SK-N-SH treated with all-trans-retinoic acid at 6 μM for 48 hours (cell line): ENCODE measurements around the gene C1orf159.

Experiments
- ATAC-seq: fragments of 200-7000 bp; cut with Tn5 transposase; 3 replicates; pipeline ENCODE4 v1.9.1; 2020; ENCODE audit warnings: mild to moderate bottlenecking, moderate library complexity
- ARNTL ChIP-seq: fragments of 450-650 bp; formaldehyde crosslinking; IDR thresholded peaks from 2 replicates; pipeline ENCODE4 v1.5.0; 2020; ENCODE audit warnings: low read depth, mild to moderate bottlenecking, moderate library complexity, borderline replicate concordance
- BACH2 ChIP-seq: fragments of 250-450 bp; sonication (Bioruptor Pico); IDR thresholded peaks from 2 replicates; pipeline ENCODE4 v1.9.0; 2021; ENCODE audit warnings: mild to moderate bottlenecking, borderline replicate concordance
- CSDC2 ChIP-seq: fragments of 250-450 bp; sonication (Bioruptor Pico); IDR thresholded peaks from 2 replicates; pipeline ENCODE4 v1.5.0; 2020; ENCODE audit warnings: mild to moderate bottlenecking, moderate library complexity
- GLIS3 ChIP-seq: fragments of 250-450 bp; sonication (Bioruptor Pico); IDR thresholded peaks from 2 replicates; pipeline ENCODE4 v1.5.0; 2020; ENCODE audit warnings: mild to moderate bottlenecking, moderate library complexity
- ISL1 ChIP-seq: fragments of 250-450 bp; sonication (Bioruptor Pico); IDR thresholded peaks from 2 replicates; pipeline ENCODE4 v2.1.2; 2022; ENCODE audit warnings: mild to moderate bottlenecking, moderate library complexity
- RARB ChIP-seq: fragments of 250-450 bp; sonication (Bioruptor Pico); IDR thresholded peaks from 2 replicates; pipeline ENCODE4 v1.8.0; 2021; ENCODE audit warnings: mild to moderate bottlenecking, moderate library complexity
- SNAI2 ChIP-seq: fragments of 250-450 bp; sonication (Bioruptor Pico); IDR thresholded peaks from 2 replicates; pipeline ENCODE4 v1.5.0; 2020; ENCODE audit warnings: mild to moderate bottlenecking, moderate library complexity
- TCF4 ChIP-seq: fragments of 250-450 bp; sonication (Bioruptor Pico); IDR thresholded peaks from 2 replicates; pipeline ENCODE4 v1.8.0; 2021; ENCODE audit warnings: mild to moderate bottlenecking, moderate library complexity, borderline replicate concordance
- TOX ChIP-seq: fragments of 250-450 bp; sonication (Bioruptor Pico); IDR thresholded peaks from 2 replicates; pipeline ENCODE4 v1.8.0; 2021; ENCODE audit warnings: mild to moderate bottlenecking, moderate library complexity, borderline replicate concordance
- ZC3H10 ChIP-seq: fragments of 250-450 bp; sonication (Bioruptor Pico); IDR thresholded peaks from 2 replicates; pipeline ENCODE4 v1.5.1; 2021; ENCODE audit warnings: mild to moderate bottlenecking, moderate library complexity
- ZFP3 ChIP-seq: fragments of 250-450 bp; sonication (Bioruptor Pico); IDR thresholded peaks from 2 replicates; pipeline ENCODE4 v1.5.0; 2020; ENCODE audit warnings: mild to moderate bottlenecking, moderate library complexity
- ZFP30 ChIP-seq: fragments of 450-650 bp; formaldehyde crosslinking; IDR thresholded peaks from 2 replicates; pipeline ENCODE4 v1.5.0; 2022; ENCODE audit warnings: mild to moderate bottlenecking, moderate library complexity
- ZNF70 ChIP-seq: fragments of 450-650 bp; formaldehyde crosslinking; IDR thresholded peaks from 2 replicates; pipeline ENCODE4 v1.5.0; 2020; ENCODE audit warnings: mild to moderate bottlenecking, moderate library complexity
- ZNF8 ChIP-seq: fragments of 450-650 bp; formaldehyde crosslinking; IDR thresholded peaks from 2 replicates; pipeline ENCODE4 v1.5.0; 2020; ENCODE audit warnings: mild to moderate bottlenecking, moderate library complexity
- TF ChIP-seq, protein P1 (sequence below): fragments of 250-450 bp; sonication (Bioruptor Pico); IDR thresholded peaks from 2 replicates; pipeline ENCODE4 v1.5.0; 2020; ENCODE audit warnings: mild to moderate bottlenecking, moderate library complexity
- TF ChIP-seq, protein P2 (sequence below): fragments of 250-450 bp; sonication (Bioruptor Pico); IDR thresholded peaks from 2 replicates; pipeline ENCODE4 v1.5.1; 2020; ENCODE audit warnings: low read depth, mild to moderate bottlenecking, moderate library complexity
- TF ChIP-seq, protein P3 (sequence below): fragments of 250-450 bp; sonication (Bioruptor Pico); IDR thresholded peaks from 2 replicates; pipeline ENCODE4 v1.8.0; 2021; ENCODE audit warnings: low read depth, mild to moderate bottlenecking, moderate library complexity, borderline replicate concordance
- TF ChIP-seq, protein P4 (sequence below): fragments of 250-450 bp; sonication (Bioruptor Pico); IDR thresholded peaks from 2 replicates; pipeline ENCODE4 v1.8.0; 2020; ENCODE audit warnings: mild to moderate bottlenecking, moderate library complexity, borderline replicate concordance

The C1orf159 gene

DNA sequence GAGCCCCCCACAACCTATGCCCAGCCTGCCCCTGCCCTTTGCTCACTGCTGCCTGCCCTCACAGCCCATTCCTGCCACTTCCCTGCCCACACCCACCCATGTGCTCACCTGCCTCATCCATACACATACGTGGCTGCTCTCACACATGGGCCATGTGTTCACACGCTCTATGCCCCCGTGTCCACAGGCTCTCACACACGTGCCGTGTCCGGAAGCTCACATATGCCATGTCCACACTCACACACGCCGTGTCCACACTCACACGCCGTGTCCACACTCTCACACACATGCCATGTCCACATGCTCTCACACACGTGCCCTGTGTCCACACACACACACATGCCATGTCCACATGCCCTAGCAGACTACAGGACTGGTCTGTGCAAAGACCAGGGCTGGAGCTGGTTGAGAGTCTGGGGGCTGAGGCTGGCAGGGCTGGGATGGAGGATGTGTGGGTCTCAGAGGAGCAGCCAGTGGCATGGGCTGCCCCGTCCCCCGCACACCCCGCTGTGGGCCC, 41.2 kb downstream of the C1orf159 start (continued):
- TF ChIP-seq, protein P1, sequence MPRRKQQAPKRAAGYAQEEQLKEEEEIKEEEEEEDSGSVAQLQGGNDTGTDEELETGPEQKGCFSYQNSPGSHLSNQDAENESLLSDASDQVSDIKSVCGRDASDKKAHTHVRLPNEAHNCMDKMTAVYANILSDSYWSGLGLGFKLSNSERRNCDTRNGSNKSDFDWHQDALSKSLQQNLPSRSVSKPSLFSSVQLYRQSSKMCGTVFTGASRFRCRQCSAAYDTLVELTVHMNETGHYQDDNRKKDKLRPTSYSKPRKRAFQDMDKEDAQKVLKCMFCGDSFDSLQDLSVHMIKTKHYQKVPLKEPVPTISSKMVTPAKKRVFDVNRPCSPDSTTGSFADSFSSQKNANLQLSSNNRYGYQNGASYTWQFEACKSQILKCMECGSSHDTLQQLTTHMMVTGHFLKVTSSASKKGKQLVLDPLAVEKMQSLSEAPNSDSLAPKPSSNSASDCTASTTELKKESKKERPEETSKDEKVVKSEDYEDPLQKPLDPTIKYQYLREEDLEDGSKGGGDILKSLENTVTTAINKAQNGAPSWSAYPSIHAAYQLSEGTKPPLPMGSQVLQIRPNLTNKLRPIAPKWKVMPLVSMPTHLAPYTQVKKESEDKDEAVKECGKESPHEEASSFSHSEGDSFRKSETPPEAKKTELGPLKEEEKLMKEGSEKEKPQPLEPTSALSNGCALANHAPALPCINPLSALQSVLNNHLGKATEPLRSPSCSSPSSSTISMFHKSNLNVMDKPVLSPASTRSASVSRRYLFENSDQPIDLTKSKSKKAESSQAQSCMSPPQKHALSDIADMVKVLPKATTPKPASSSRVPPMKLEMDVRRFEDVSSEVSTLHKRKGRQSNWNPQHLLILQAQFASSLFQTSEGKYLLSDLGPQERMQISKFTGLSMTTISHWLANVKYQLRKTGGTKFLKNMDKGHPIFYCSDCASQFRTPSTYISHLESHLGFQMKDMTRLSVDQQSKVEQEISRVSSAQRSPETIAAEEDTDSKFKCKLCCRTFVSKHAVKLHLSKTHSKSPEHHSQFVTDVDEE (CRISPR knock-in tag) = no peak
- TF ChIP-seq, protein P2, sequence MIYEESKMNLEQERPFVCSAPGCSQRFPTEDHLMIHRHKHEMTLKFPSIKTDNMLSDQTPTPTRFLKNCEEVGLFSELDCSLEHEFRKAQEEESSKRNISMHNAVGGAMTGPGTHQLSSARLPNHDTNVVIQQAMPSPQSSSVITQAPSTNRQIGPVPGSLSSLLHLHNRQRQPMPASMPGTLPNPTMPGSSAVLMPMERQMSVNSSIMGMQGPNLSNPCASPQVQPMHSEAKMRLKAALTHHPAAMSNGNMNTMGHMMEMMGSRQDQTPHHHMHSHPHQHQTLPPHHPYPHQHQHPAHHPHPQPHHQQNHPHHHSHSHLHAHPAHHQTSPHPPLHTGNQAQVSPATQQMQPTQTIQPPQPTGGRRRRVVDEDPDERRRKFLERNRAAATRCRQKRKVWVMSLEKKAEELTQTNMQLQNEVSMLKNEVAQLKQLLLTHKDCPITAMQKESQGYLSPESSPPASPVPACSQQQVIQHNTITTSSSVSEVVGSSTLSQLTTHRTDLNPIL (CRISPR knock-in tag) = no peak
- TF ChIP-seq ZNF8 (CRISPR knock-in tag) = no peak
- TF ChIP-seq, all 23 proteins: peak for 0

DNA sequence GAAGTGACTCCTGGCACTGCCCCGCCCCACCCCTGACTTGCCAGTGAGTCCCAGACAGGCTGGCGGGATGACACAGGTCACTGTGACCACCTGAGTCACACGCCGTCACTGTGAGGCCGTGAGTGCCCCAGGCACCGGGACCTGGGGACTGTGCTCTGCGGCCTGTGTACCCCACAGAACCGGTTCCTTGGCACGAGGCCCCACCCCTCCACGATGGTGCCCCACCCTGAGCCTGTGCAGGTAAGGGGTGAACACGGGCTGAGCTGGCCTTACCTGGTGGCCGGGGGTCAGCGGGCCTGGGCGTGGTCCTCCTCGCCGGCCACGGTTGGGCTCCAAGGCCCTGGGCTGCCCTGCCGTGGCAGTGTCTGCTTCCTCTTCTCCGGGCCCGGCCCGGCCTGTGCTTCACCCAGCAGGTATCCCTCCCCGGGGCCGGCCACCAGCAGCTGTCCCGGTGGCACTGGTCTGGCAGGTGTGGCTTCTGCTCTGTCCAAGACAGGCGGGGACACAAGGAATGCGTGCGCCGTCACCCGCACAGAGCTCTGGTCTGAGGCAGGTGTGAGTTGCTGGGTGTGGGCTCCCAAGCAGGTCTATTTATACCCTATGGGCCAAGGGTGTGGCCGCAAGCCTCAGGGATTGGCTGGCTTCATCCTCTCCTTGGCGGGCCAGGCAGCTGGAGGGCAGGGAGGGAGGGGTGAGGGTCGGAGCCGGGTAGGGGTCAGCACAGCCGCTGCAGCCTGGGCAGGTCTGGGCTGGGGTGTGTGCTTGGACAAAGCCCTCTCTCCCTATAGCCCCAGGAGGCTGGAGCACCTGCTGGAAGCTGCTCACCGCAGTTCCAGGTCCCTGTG, 41.9 kb downstream of the C1orf159 start, which contains the start of gene RNF223:
Gene RNF223, minus strand, starts transcription at position 564 of the 845 bp plus-strand sequence. CDS start 1,740 bp downstream, outside the sequence.
- TF ChIP-seq, protein P2 (CRISPR knock-in tag) = no peak
- ATAC-seq = no peak

DNA sequence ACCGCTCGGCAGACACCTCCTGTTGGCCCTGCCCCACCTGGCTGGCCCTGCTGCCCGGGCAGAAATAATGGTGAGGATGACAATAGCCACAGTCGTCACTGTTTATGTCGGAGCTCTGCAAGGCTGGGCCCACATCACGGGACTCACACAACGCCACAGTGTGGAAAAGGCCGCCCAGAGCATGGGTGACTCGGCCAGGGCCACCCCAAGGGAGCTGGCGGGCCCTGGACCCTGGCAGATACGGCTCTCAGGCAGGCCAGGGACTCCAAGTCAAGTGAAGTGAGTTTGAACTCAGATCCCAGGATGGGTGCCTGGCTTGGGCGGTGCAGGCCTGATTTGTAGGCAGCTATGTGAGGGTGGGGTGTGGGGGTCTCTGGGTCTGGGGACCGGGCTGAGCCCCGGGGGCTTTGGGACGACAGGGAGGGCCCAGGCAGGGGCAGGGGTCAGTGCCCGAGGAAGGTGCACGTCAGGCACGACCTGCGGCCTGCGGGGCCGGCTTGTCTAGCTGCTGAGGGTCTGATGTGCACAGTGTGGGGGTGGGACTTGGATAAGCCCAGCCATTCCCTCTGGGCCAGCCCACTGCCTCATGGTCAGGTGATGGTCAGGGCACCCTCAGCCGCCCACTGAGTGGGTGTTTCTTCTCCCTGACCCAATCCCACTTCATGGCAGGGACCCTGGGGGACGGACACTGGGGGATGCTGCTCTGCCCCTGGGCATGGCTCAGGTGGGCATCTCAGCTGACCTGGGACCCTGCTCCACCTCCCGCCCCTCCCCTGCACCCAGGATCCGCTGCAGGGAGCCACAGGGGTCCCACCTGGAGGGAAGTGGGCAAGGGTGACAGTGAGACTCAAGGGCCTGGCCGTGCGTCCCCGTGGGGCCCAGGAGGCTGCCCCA, 42.8 kb downstream of the C1orf159 start:
- TF ChIP-seq, protein P3, sequence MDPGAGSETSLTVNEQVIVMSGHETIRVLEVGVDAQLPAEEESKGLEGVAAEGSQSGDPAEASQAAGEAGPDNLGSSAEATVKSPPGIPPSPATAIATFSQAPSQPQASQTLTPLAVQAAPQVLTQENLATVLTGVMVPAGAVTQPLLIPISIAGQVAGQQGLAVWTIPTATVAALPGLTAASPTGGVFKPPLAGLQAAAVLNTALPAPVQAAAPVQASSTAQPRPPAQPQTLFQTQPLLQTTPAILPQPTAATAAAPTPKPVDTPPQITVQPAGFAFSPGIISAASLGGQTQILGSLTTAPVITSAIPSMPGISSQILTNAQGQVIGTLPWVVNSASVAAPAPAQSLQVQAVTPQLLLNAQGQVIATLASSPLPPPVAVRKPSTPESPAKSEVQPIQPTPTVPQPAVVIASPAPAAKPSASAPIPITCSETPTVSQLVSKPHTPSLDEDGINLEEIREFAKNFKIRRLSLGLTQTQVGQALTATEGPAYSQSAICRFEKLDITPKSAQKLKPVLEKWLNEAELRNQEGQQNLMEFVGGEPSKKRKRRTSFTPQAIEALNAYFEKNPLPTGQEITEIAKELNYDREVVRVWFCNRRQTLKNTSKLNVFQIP (CRISPR knock-in tag) = no peak
- no peak for ATAC-seq

DNA sequence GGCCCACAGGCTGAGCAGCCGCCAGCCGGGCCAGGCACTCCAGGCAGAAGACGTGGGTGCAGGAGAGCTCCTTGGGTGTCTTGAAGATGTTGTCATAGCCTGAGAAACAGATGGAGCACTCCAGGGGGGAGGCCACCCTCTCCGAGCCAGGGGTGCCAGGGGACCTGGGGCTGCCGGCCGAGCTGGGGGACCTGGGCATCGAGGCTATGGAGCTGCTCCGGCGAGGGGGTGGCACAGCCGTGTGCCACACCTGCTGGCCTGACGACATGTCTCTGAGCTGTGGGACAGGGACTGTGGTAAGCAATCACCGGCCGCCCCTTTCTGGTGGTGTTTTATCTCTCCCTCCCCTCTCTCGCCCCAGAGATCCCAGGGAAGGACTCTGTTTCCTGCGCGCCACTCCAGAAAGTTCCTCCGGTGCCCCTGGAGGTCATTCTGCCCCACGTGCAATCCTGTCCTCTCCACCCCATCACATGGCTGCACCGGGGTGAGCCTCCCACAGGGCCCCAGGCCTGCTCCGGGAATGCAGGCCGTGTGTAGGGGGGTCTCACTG, 43.5 kb downstream of the C1orf159 start:
- ATAC-seq = no peak
- no peak for TF ChIP-seq ZNF70
- TF ChIP-seq, protein P3 (CRISPR knock-in tag) = no peak
- no peak for TF ChIP-seq BACH2 (CRISPR knock-in tag)
- no peak for TF ChIP-seq ISL1 (CRISPR knock-in tag)
- no peak for TF ChIP-seq ZC3H10 (CRISPR knock-in tag)
- TF ChIP-seq ZFP3 (CRISPR knock-in tag) = no peak
- no peak for TF ChIP-seq GLIS3 (CRISPR knock-in tag)
- TF ChIP-seq, protein P4, sequence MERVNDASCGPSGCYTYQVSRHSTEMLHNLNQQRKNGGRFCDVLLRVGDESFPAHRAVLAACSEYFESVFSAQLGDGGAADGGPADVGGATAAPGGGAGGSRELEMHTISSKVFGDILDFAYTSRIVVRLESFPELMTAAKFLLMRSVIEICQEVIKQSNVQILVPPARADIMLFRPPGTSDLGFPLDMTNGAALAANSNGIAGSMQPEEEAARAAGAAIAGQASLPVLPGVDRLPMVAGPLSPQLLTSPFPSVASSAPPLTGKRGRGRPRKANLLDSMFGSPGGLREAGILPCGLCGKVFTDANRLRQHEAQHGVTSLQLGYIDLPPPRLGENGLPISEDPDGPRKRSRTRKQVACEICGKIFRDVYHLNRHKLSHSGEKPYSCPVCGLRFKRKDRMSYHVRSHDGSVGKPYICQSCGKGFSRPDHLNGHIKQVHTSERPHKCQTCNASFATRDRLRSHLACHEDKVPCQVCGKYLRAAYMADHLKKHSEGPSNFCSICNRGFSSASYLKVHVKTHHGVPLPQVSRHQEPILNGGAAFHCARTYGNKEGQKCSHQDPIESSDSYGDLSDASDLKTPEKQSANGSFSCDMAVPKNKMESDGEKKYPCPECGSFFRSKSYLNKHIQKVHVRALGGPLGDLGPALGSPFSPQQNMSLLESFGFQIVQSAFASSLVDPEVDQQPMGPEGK (CRISPR knock-in tag) = no peak
- TF ChIP-seq ARNTL (CRISPR knock-in tag) = no peak
- no peak for TF ChIP-seq TOX (CRISPR knock-in tag)
- no peak for TF ChIP-seq ZNF8 (CRISPR knock-in tag)
- no peak for TF ChIP-seq TCF4 (CRISPR knock-in tag)
- no peak for TF ChIP-seq SNAI2 (CRISPR knock-in tag)
- TF ChIP-seq ZFP30 (CRISPR knock-in tag) = no peak
- TF ChIP-seq, protein P1 (CRISPR knock-in tag) = no peak
- no peak for TF ChIP-seq RARB (CRISPR knock-in tag)
- no peak for TF ChIP-seq CSDC2
